CD4-positive, alpha-beta memory T cell (primary cell): ENCODE measurements around the gene PCLO. TPM values are rescaled to one million over a fixed set of nuclear protein-coding genes. Genes with fewer than 3 reads are reported as not detected.

Experiments
- CTCF ChIA-PET: fragments of 350-600 bp; sonication (Branson Sonifier 250); formaldehyde crosslinking; loops from one replicate; lab custom pipeline; 2021; ENCODE audit warnings: inconsistent platforms; ENCODE audit not compliant: partially characterized antibody; lab: Charles Lee
- POLR2A ChIA-PET: fragments of 350-600 bp; sonication (Branson Sonifier 250); formaldehyde crosslinking; loops from one replicate; lab custom pipeline; 2021; ENCODE audit not compliant: partially characterized antibody; lab: Charles Lee
- DNase-seq, 5 donors: peaks; one replicate each; pipeline versions ENCODE4 v3.0.0 to v3.0.0-alpha.2; 2020 to 2022; ENCODE audit warnings: mixed read lengths in 1 of 5
- H3K27ac ChIP-seq: one replicate; pipeline ENCODE4 v1.7.0; 2013; ENCODE audit warnings: low read depth, low read length
- H3K27me3 ChIP-seq: 2 replicates; pipeline ENCODE4 v1.7.0; 2013; ENCODE audit warnings: mild to moderate bottlenecking, low read length, moderate library complexity; ENCODE audit not compliant: insufficient read depth
- H3K36me3 ChIP-seq: 2 replicates; pipeline ENCODE4 v1.7.0; 2013; ENCODE audit warnings: mild to moderate bottlenecking, low read length, moderate library complexity; ENCODE audit not compliant: insufficient read depth
- H3K4me1 ChIP-seq: 2 replicates; pipeline ENCODE4 v1.7.0; 2013; ENCODE audit warnings: mild to moderate bottlenecking, low read length, moderate library complexity; ENCODE audit not compliant: insufficient read depth
- H3K4me3 ChIP-seq, 2 donors: one replicate each; pipeline ENCODE4 v1.7.0; 2013; ENCODE audit warnings: low read length in 2 of 2, mild to moderate bottlenecking in 1 of 2
- H3K9me3 ChIP-seq, 2 donors: one replicate each; pipeline ENCODE4 v1.7.0; 2013; ENCODE audit warnings: low read length in 2 of 2, control low read depth in 1 of 2; ENCODE audit not compliant: control insufficient read depth in 1 of 2
- H3K27ac Mint-ChIP-seq, 7 donors: one replicate each; pipeline ENCODE4 v1.8.0; 2020 to 2021; ENCODE audit warnings: mixed read lengths in 7 of 7, mild to moderate bottlenecking in 6 of 7, inconsistent platforms in 3 of 7, moderate library complexity in 3 of 7
- H3K27me3 Mint-ChIP-seq, 2 donors: one replicate each; pipeline ENCODE4 v1.8.0; 2020 to 2021; ENCODE audit warnings: mixed read lengths in 2 of 2
- H3K36me3 Mint-ChIP-seq, 2 donors: one replicate each; pipeline ENCODE4 v1.8.0; 2020 to 2021; ENCODE audit warnings: mixed read lengths in 2 of 2, inconsistent platforms in 1 of 2, mild to moderate bottlenecking in 1 of 2
- H3K4me1 Mint-ChIP-seq, 4 donors: one replicate each; pipeline ENCODE4 v1.8.0; 2020 to 2021; ENCODE audit warnings: mixed read lengths in 4 of 4, mild to moderate bottlenecking in 1 of 4
- H3K4me3 Mint-ChIP-seq, 8 donors: one replicate each; pipeline ENCODE4 v1.8.0; 2020 to 2021; ENCODE audit warnings: mixed read lengths in 8 of 8, mild to moderate bottlenecking in 7 of 8, moderate library complexity in 6 of 8, inconsistent platforms in 3 of 8
- H3K9me3 Mint-ChIP-seq, 8 donors: one replicate each; pipeline ENCODE4 v1.8.0; 2020 to 2021; ENCODE audit warnings: mixed read lengths in 8 of 8, mild to moderate bottlenecking in 5 of 8, inconsistent platforms in 3 of 8, moderate library complexity in 1 of 8
- intact Hi-C: fragments of 100-400 bp; cut with micrococcal nuclease; formaldehyde crosslinking; loops from one replicate; pipeline ENCODE4 v1.15.1; 2023
- polyA plus RNA-seq, 2 donors: library from polyadenylated mRNA; unstranded; fragments of 300-500 nt; fragmentation: Illumina TruSeq; gene quantifications; one replicate each; pipeline ENCODE4 v1.2.3, GENCODE V29; 2021
- total RNA-seq, 2 experiments: library from RNA; stranded (reverse); gene quantifications; one replicate each; pipeline ENCODE4 v1.2.3, GENCODE V29; 2021

The PCLO gene
- total and polyA plus RNA-seq, 4 experiments from 2014 or later = 0.03 TPM; not detected in 3

GRCh38 chr7:82740246-82740848 lies 422.3 kb downstream of the PCLO start:
- no peaks in the 10 kb centered on the region for H3K36me3 ChIP-seq
- DNase-seq = no peak
- H3K9me3 ChIP-seq = no peaks in the 10 kb centered on the region
- no peak overlapping the region for H3K4me3 ChIP-seq
- Mint-ChIP-seq H3K9me3 (peaks cover 0 to 18% (median 5%) of the 10 kb centered on the region in 8 donors), H3K4me1 (no peaks in the 10 kb centered on the region), H3K36me3 (no peaks in the 10 kb centered on the region), H3K27me3 (no peaks in the 10 kb centered on the region), H3K27ac (no peak overlapping the region), H3K4me3 (no peak overlapping the region)
- H3K4me1 ChIP-seq = no peaks in the 10 kb centered on the region
- ChIA-PET CTCF (interaction anchor here (0.6 kb wide), 1 partner anchor 175 kb away, joined by 4 read pairs; no protein-coding TSS in a partner anchor), POLR2A (no interaction called here)
- intact Hi-C loops = no loop called here
- H3K27me3 ChIP-seq = no peaks in the 10 kb centered on the region
- H3K27ac ChIP-seq = no peak overlapping the region

- H3K27ac Mint-ChIP-seq = no peak overlapping the region
- CTCF ChIA-PET = no interaction called here
- POLR2A ChIA-PET = no interaction called here
- H3K9me3 Mint-ChIP-seq = peaks cover 0 to 16% (median 4%) of the 10 kb centered on the region in 8 donors
- Histone ChIP-seq H3K27ac (no peak overlapping the region), H3K4me3 (no peak overlapping the region), H3K27me3 (no peaks in the 10 kb centered on the region), H3K36me3 (no peaks in the 10 kb centered on the region), H3K4me1 (no peaks in the 10 kb centered on the region), H3K9me3 (no peaks in the 10 kb centered on the region)
- no peak overlapping the region for H3K4me3 Mint-ChIP-seq
- intact Hi-C loops = no loop called here
- H3K36me3 Mint-ChIP-seq = no peaks in the 10 kb centered on the region
- no peaks in the 10 kb centered on the region for H3K4me1 Mint-ChIP-seq
- H3K27me3 Mint-ChIP-seq = no peaks in the 10 kb centered on the region
- DNase-seq = no peak
Measured at GRCh38 chr7:82736633-82737032, 426.1 kb downstream of the PCLO start.

- H3K27me3 ChIP-seq = no peaks in the 10 kb centered on the region
- intact Hi-C loops = no loop called here
- Mint-ChIP-seq H3K4me3 (no peak overlapping the region), H3K27ac (no peak overlapping the region), H3K27me3 (no peaks in the 10 kb centered on the region), H3K4me1 (no peaks in the 10 kb centered on the region), H3K9me3 (peaks cover 0 to 16% (median 3%) of the 10 kb centered on the region in 8 donors), H3K36me3 (no peaks in the 10 kb centered on the region)
- H3K4me1 ChIP-seq = no peaks in the 10 kb centered on the region
- POLR2A ChIA-PET = no interaction called here
- H3K4me3 ChIP-seq = no peak overlapping the region
- no peak for DNase-seq
- CTCF ChIA-PET = no interaction called here
- no peaks in the 10 kb centered on the region for H3K36me3 ChIP-seq
- no peaks in the 10 kb centered on the region for H3K9me3 ChIP-seq
- H3K27ac ChIP-seq = no peak overlapping the region
Measured at GRCh38 chr7:82732677-82733076, 430.0 kb downstream of the PCLO start.

GRCh38 chr7:82729172-82730030 lies 433.3 kb downstream of the PCLO start:
- Mint-ChIP-seq H3K4me1 (no peaks in the 10 kb centered on the region), H3K4me3 (no peak overlapping the region), H3K36me3 (no peaks in the 10 kb centered on the region), H3K27ac (no peak overlapping the region), H3K27me3 (no peaks in the 10 kb centered on the region), H3K9me3 (peaks cover 0 to 14% (median 1%) of the 10 kb centered on the region in 8 donors)
- no peak overlapping the region for H3K4me3 ChIP-seq
- ChIA-PET POLR2A (no interaction called here), CTCF (interaction anchor here (0.7 kb wide), 1 partner anchor 1246 kb away, joined by 3 read pairs; no protein-coding TSS in a partner anchor)
- no peak overlapping the region for H3K27ac ChIP-seq
- no peaks in the 10 kb centered on the region for H3K27me3 ChIP-seq
- H3K4me1 ChIP-seq = no peaks in the 10 kb centered on the region
- H3K9me3 ChIP-seq = no peaks in the 10 kb centered on the region
- DNase-seq = no peak
- intact Hi-C loops = loop anchor here (5.0 to 10.0 kb wide), 4 partner anchors 127 to 1232 kb away; no protein-coding TSS in a partner anchor
- no peaks in the 10 kb centered on the region for H3K36me3 ChIP-seq

GRCh38 chr7:82726038-82726800 lies 436.5 kb downstream of the PCLO start:
- Mint-ChIP-seq H3K4me1 (no peaks in the 10 kb centered on the region), H3K27me3 (no peaks in the 10 kb centered on the region), H3K36me3 (no peaks in the 10 kb centered on the region), H3K9me3 (peaks cover 0 to 5% (median under 1%) of the 10 kb centered on the region in 8 donors), H3K27ac (no peak overlapping the region), H3K4me3 (no peak overlapping the region)
- ChIA-PET CTCF (no interaction called here), POLR2A (no interaction called here)
- no peaks in the 10 kb centered on the region for H3K27me3 ChIP-seq
- no peak overlapping the region for H3K27ac ChIP-seq
- intact Hi-C loops = loop anchor here (5.0 to 10.0 kb wide), 4 partner anchors 124 to 1229 kb away; no protein-coding TSS in a partner anchor
- no peaks in the 10 kb centered on the region for H3K9me3 ChIP-seq
- no peaks in the 10 kb centered on the region for H3K4me1 ChIP-seq
- no peaks in the 10 kb centered on the region for H3K36me3 ChIP-seq
- H3K4me3 ChIP-seq = no peak overlapping the region
- no peak for DNase-seq

GRCh38 chr7:82723411-82723810 lies 439.3 kb downstream of the PCLO start:
- Histone ChIP-seq H3K4me1 (no peaks in the 10 kb centered on the region), H3K27me3 (no peaks in the 10 kb centered on the region), H3K36me3 (no peaks in the 10 kb centered on the region), H3K27ac (no peak overlapping the region), H3K4me3 (no peak overlapping the region), H3K9me3 (no peaks in the 10 kb centered on the region)
- H3K4me3 Mint-ChIP-seq = no peak overlapping the region
- intact Hi-C loops = loop anchor here (10.0 kb wide), 1 partner anchor 149 kb away; no protein-coding TSS in a partner anchor
- CTCF ChIA-PET = no interaction called here
- H3K36me3 Mint-ChIP-seq = no peaks in the 10 kb centered on the region
- no peaks in the 10 kb centered on the region for H3K27me3 Mint-ChIP-seq
- POLR2A ChIA-PET = no interaction called here
- H3K4me1 Mint-ChIP-seq = no peaks in the 10 kb centered on the region
- H3K27ac Mint-ChIP-seq = no peak overlapping the region
- no peak for DNase-seq
- H3K9me3 Mint-ChIP-seq = peaks cover 0 to 5% (median under 1%) of the 10 kb centered on the region in 8 donors

- CTCF ChIA-PET = no interaction called here
- Histone ChIP-seq H3K27ac (no peak overlapping the region), H3K4me3 (no peak overlapping the region), H3K27me3 (no peaks in the 10 kb centered on the region), H3K4me1 (no peaks in the 10 kb centered on the region), H3K9me3 (no peaks in the 10 kb centered on the region), H3K36me3 (no peaks in the 10 kb centered on the region)
- Mint-ChIP-seq H3K36me3 (no peaks in the 10 kb centered on the region), H3K27me3 (no peaks in the 10 kb centered on the region), H3K9me3 (peaks cover 0 to 5% (median under 1%) of the 10 kb centered on the region in 8 donors), H3K4me3 (no peak overlapping the region), H3K4me1 (no peaks in the 10 kb centered on the region), H3K27ac (no peak overlapping the region)
- no peak for DNase-seq
- POLR2A ChIA-PET = no interaction called here
- intact Hi-C loops = loop anchor here (10.0 kb wide), 1 partner anchor 148 kb away; no protein-coding TSS in a partner anchor
Measured at GRCh38 chr7:82722946-82723345, 439.7 kb downstream of the PCLO start.
